HEK293T (cell line): ENCODE measurements around the gene PACRG.

ENCODE experiments used
- BHLHE40 ChIP-seq: fragments of 450-650 bp; IDR thresholded peaks from 2 replicates; pipeline ENCODE4 v1.6.1; 2016; ENCODE audit warnings: mild to moderate bottlenecking, moderate library complexity, borderline replicate concordance
- CTBP1 ChIP-seq: fragments of 450-650 bp; IDR thresholded peaks from 2 replicates; pipeline ENCODE4 v1.6.1; 2016; ENCODE audit warnings: borderline replicate concordance
- ELF4 ChIP-seq: fragments of 450-650 bp; IDR thresholded peaks from 2 replicates; pipeline ENCODE4 v1.6.1; 2017; ENCODE audit warnings: antibody characterized with exemption
- FOXA1 ChIP-seq: fragments of 450-650 bp; IDR thresholded peaks from 2 replicates; pipeline ENCODE4 v1.6.1; 2016; ENCODE audit warnings: mild to moderate bottlenecking
- FOXK2 ChIP-seq: fragments of 450-650 bp; IDR thresholded peaks from 2 replicates; pipeline ENCODE4 v1.6.1; 2016; ENCODE audit warnings: mild to moderate bottlenecking
- FOXM1 ChIP-seq: fragments of 450-650 bp; IDR thresholded peaks from 2 replicates; pipeline ENCODE4 v1.6.1; 2017; ENCODE audit warnings: mild to moderate bottlenecking, borderline replicate concordance
- HDGF ChIP-seq: fragments of 450-650 bp; IDR thresholded peaks from 2 replicates; pipeline ENCODE4 v1.6.1; 2017; ENCODE audit warnings: antibody characterized with exemption, borderline replicate concordance
- L3MBTL2 ChIP-seq: fragments of 450-650 bp; conservative IDR thresholded peaks from 2 replicates; pipeline ENCODE4 v1.6.1; 2016; ENCODE audit warnings: mild to moderate bottlenecking
- LEF1 ChIP-seq: fragments of 450-650 bp; IDR thresholded peaks from 2 replicates; pipeline ENCODE4 v1.6.1; 2017; ENCODE audit warnings: mild to moderate bottlenecking, borderline replicate concordance
- NFRKB ChIP-seq: fragments of 450-650 bp; IDR thresholded peaks from 2 replicates; pipeline ENCODE4 v1.6.1; 2016; ENCODE audit warnings: mild to moderate bottlenecking, moderate library complexity
- SP1 ChIP-seq: fragments of 450-650 bp; IDR thresholded peaks from 2 replicates; pipeline ENCODE4 v1.6.1; 2017
- TARDBP ChIP-seq: fragments of 450-650 bp; IDR thresholded peaks from 2 replicates; pipeline ENCODE4 v1.6.1; 2016
- ZNF384 ChIP-seq: fragments of 450-650 bp; IDR thresholded peaks from 2 replicates; pipeline ENCODE4 v1.6.1; 2016
- TF ChIP-seq, protein P1 (sequence below): fragments of 450-650 bp; IDR thresholded peaks from 2 replicates; pipeline ENCODE4 v1.6.1; 2016

DNA sequence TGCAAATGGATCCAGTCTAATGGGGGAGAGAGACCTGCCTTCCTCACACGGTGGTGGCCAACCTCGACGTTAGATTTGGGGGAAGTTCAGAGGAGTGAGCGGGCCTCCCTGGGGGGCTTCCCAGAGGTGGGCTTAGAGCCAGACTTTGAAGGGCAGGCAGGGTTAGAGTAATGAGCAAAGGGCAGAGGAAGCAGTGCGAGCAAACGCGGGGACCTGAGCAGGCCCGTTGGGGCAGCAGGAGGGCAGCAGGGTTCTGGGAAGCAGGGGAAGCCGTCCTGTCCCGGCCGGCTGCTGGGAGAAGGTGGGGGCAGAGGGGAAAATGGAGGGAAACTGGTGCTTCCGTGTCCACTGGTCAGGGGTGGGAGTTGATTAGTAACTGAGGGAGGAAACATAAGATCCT lies 474.1 kb downstream of the PACRG start:
- TF ChIP-seq FOXM1 = no peak
- no peak for TF ChIP-seq LEF1
- no peak for TF ChIP-seq SP1
- TF ChIP-seq ZNF384 = no peak
- TF ChIP-seq BHLHE40 = no peak
- no peak for TF ChIP-seq FOXK2
- TF ChIP-seq FOXA1 = no peak
- TF ChIP-seq ELF4 = no peak
- TF ChIP-seq TARDBP = no peak
- TF ChIP-seq CTBP1 = no peak
- TF ChIP-seq, protein P1, sequence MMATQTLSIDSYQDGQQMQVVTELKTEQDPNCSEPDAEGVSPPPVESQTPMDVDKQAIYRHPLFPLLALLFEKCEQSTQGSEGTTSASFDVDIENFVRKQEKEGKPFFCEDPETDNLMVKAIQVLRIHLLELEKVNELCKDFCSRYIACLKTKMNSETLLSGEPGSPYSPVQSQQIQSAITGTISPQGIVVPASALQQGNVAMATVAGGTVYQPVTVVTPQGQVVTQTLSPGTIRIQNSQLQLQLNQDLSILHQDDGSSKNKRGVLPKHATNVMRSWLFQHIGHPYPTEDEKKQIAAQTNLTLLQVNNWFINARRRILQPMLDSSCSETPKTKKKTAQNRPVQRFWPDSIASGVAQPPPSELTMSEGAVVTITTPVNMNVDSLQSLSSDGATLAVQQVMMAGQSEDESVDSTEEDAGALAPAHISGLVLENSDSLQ = no peak
- no peak for TF ChIP-seq NFRKB
- no peak for TF ChIP-seq HDGF
- no peak for TF ChIP-seq L3MBTL2
